WERI-Rb-1 (cell line): Measurements from ENCODE around the gene FAM163B.

Source experiments
- DNase-seq: peaks from one replicate; pipeline ENCODE4 v3.0.0-alpha.2; 2020
- H3K27ac ChIP-seq: fragments of 250-450 bp; sonication (Bioruptor Pico); 2 replicates; pipeline ENCODE4 v1.5.1; 2020; ENCODE audit warnings: mild to moderate bottlenecking, moderate library complexity
- H3K27me3 ChIP-seq: fragments of 250-450 bp; sonication (Bioruptor Pico); 2 replicates; pipeline ENCODE4 v1.5.1; 2021; ENCODE audit warnings: mild to moderate bottlenecking, low read depth, moderate library complexity; ENCODE audit not compliant: insufficient read depth, severe bottlenecking
- H3K36me3 ChIP-seq: fragments of 250-450 bp; sonication (Bioruptor Pico); 2 replicates; pipeline ENCODE4 v1.5.1; 2020; ENCODE audit warnings: mild to moderate bottlenecking, moderate library complexity
- H3K4me3 ChIP-seq: 2 replicates; pipeline ENCODE4 v1.5.1; 2011; ENCODE audit warnings: low read depth, mild to moderate bottlenecking, control low read depth, low read length
- H3K9me3 ChIP-seq: fragments of 250-450 bp; sonication (Bioruptor Pico); 2 replicates; pipeline ENCODE4 v1.5.1; 2021; ENCODE audit warnings: mild to moderate bottlenecking, moderate library complexity; ENCODE audit not compliant: severe bottlenecking
- TF ChIP-seq, protein P1 (sequence below): IDR thresholded peaks from 2 replicates; pipeline ENCODE4 v1.5.1; 2011; ENCODE audit warnings: low read depth, mild to moderate bottlenecking, control low read depth, inconsistent platforms, low read length

FAM163B gene

GRCh38 chr9:133538176-133538575, 71.0 kb downstream of the FAM163B start:
- TF ChIP-seq, protein P1, sequence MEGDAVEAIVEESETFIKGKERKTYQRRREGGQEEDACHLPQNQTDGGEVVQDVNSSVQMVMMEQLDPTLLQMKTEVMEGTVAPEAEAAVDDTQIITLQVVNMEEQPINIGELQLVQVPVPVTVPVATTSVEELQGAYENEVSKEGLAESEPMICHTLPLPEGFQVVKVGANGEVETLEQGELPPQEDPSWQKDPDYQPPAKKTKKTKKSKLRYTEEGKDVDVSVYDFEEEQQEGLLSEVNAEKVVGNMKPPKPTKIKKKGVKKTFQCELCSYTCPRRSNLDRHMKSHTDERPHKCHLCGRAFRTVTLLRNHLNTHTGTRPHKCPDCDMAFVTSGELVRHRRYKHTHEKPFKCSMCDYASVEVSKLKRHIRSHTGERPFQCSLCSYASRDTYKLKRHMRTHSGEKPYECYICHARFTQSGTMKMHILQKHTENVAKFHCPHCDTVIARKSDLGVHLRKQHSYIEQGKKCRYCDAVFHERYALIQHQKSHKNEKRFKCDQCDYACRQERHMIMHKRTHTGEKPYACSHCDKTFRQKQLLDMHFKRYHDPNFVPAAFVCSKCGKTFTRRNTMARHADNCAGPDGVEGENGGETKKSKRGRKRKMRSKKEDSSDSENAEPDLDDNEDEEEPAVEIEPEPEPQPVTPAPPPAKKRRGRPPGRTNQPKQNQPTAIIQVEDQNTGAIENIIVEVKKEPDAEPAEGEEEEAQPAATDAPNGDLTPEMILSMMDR = no peak
- DNase-seq = no peak

GRCh38 chr9:133537257-133537656, 71.9 kb downstream of the FAM163B start:
- Histone ChIP-seq H3K27me3 (no peaks in the 10 kb centered on the region), H3K27ac (no peak overlapping the region), H3K4me3 (no peak overlapping the region), H3K36me3 (no peaks in the 10 kb centered on the region), H3K9me3 (no peaks in the 10 kb centered on the region)
- no peak for DNase-seq
- TF ChIP-seq, protein P1 = no peak

More at GRCh38 chr9:133538176-133538575, 71.0 kb downstream of the FAM163B start:
- no peak overlapping the region for H3K4me3 ChIP-seq
- H3K27me3 ChIP-seq = no peaks in the 10 kb centered on the region
- no peaks in the 10 kb centered on the region for H3K36me3 ChIP-seq
- no peaks in the 10 kb centered on the region for H3K9me3 ChIP-seq
- H3K27ac ChIP-seq = no peak overlapping the region

- TF ChIP-seq, protein P1 = no peak
- H3K27me3 ChIP-seq = no peaks in the 10 kb centered on the region
- no peak overlapping the region; the same call in 1 of the 2 replicates for H3K27ac ChIP-seq
- H3K4me3 ChIP-seq = no peak overlapping the region
- no peak for DNase-seq
- no peaks in the 10 kb centered on the region for H3K9me3 ChIP-seq
- no peaks in the 10 kb centered on the region for H3K36me3 ChIP-seq
Observed at GRCh38 chr9:133536536-133536935, 72.7 kb downstream of the FAM163B start.

GRCh38 chr9:133536080-133536479, 73.1 kb downstream of the FAM163B start:
- no peak overlapping the region; the same call in 1 of the 2 replicates for H3K27ac ChIP-seq
- no peaks in the 10 kb centered on the region for H3K9me3 ChIP-seq
- TF ChIP-seq, protein P1 = no peak
- no peak for DNase-seq
- no peak overlapping the region for H3K4me3 ChIP-seq
- no peaks in the 10 kb centered on the region for H3K36me3 ChIP-seq
- H3K27me3 ChIP-seq = no peaks in the 10 kb centered on the region

DNA sequence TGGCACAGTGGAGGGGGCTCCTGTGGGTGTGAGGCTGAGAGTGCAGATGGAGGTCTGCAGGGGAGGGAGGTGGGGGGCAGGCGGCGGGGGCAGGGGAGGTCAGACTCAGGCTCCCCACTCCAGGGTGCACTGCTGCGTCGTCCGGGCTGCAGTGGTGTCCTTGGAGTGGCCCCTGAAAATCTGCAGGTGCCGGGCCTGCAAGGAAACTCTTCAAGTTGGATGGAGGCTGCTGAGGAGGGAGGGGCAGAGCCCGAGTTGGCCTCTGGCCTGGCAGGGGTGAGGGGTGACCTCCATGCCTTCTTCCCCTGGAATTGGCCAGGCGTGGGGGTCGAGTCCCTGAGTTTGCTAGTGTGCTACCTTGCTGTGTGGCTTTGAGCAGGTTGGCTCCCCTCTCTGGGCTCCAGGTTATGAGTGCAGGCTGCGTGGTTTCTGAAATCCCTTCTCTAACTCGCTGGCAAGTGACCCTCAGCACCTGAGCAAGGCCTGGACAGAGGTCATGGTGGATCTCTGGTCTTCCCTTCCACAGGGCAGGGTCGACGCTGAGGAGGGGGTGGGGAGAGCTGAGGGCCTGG, 73.8 kb downstream of the FAM163B start:
- Histone ChIP-seq H3K27me3 (no peaks in the 10 kb centered on the region), H3K27ac (no peak overlapping the region), H3K4me3 (no peak overlapping the region), H3K36me3 (no peaks in the 10 kb centered on the region), H3K9me3 (no peaks in the 10 kb centered on the region)
- no peak for DNase-seq
- TF ChIP-seq, protein P1 = no peak
